ENCODE results near the gene AOPEP.
"Not testable (repeated sequence)": the region's sequence is repeated elsewhere in the genome, so short reads cannot be mapped to it uniquely, and the experiment has no call there.

DNA sequence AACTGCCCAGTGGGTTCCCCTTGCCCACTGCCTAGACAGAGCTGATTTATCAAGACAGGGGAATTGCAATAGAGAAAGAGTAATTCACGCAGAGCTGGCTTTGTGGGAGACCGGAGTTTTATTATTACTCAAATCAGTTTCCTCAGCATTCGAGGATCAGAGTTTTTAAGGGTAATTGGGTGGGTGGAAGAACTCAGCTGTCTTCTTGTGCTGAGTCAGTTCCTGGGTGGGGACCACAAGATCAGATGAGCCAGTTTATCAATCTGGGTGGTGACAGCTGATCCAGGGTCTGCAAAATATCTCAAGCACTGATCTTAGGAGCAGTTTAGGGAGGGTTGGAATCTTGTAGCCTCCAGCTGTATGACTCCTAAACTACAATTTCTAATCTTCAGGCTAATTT lies 152.3 kb downstream of the AOPEP start:
- not testable (repeated sequence) for TF ChIP-seq JUNB (IDR thresholded peaks at IDR 0.05)
- TF ChIP-seq, protein P1, sequence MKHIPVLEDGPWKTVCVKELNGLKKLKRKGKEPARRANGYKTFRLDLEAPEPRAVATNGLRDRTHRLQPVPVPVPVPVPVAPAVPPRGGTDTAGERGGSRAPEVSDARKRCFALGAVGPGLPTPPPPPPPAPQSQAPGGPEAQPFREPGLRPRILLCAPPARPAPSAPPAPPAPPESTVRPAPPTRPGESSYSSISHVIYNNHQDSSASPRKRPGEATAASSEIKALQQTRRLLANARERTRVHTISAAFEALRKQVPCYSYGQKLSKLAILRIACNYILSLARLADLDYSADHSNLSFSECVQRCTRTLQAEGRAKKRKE (CRISPR knock-in tag; IDR thresholded peaks at IDR 0.05; ENCODE audit: low read depth) = not testable (repeated sequence)
- TF ChIP-seq, protein P2, sequence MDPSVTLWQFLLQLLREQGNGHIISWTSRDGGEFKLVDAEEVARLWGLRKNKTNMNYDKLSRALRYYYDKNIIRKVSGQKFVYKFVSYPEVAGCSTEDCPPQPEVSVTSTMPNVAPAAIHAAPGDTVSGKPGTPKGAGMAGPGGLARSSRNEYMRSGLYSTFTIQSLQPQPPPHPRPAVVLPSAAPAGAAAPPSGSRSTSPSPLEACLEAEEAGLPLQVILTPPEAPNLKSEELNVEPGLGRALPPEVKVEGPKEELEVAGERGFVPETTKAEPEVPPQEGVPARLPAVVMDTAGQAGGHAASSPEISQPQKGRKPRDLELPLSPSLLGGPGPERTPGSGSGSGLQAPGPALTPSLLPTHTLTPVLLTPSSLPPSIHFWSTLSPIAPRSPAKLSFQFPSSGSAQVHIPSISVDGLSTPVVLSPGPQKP (IDR thresholded peaks at IDR 0.05; ENCODE audit: low read depth, low read length) = not testable (repeated sequence)
- TF ChIP-seq, protein P3, sequence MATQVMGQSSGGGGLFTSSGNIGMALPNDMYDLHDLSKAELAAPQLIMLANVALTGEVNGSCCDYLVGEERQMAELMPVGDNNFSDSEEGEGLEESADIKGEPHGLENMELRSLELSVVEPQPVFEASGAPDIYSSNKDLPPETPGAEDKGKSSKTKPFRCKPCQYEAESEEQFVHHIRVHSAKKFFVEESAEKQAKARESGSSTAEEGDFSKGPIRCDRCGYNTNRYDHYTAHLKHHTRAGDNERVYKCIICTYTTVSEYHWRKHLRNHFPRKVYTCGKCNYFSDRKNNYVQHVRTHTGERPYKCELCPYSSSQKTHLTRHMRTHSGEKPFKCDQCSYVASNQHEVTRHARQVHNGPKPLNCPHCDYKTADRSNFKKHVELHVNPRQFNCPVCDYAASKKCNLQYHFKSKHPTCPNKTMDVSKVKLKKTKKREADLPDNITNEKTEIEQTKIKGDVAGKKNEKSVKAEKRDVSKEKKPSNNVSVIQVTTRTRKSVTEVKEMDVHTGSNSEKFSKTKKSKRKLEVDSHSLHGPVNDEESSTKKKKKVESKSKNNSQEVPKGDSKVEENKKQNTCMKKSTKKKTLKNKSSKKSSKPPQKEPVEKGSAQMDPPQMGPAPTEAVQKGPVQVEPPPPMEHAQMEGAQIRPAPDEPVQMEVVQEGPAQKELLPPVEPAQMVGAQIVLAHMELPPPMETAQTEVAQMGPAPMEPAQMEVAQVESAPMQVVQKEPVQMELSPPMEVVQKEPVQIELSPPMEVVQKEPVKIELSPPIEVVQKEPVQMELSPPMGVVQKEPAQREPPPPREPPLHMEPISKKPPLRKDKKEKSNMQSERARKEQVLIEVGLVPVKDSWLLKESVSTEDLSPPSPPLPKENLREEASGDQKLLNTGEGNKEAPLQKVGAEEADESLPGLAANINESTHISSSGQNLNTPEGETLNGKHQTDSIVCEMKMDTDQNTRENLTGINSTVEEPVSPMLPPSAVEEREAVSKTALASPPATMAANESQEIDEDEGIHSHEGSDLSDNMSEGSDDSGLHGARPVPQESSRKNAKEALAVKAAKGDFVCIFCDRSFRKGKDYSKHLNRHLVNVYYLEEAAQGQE (IDR thresholded peaks at IDR 0.05) = not testable (repeated sequence)
